Panc1 (cell line): ENCODE measurements around the gene OR2T27.

Experiments used
- CTCF ChIP-seq: fragments of 450-650 bp; IDR thresholded peaks from 2 replicates; pipeline ENCODE4 v1.5.1; 2017; ENCODE audit warnings: mild to moderate bottlenecking
- POLR2AphosphoS5 ChIP-seq: IDR thresholded peaks from 2 replicates; pipeline ENCODE4 v1.6.1; 2012; ENCODE audit warnings: mild to moderate bottlenecking, low read depth, low read length, moderate library complexity
- TCF7L2 ChIP-seq: IDR thresholded peaks from 2 replicates; pipeline ENCODE4 v1.6.1; 2011; ENCODE audit warnings: mild to moderate bottlenecking, low read depth, low read length, inconsistent platforms

- TF ChIP-seq POLR2AphosphoS5 (no peak), CTCF (no peak), TCF7L2 (no peak)
These were observed 43.4 kb downstream of the OR2T27 start for GRCh38 chr1:248611883-248612414.
